Stomach smooth muscle (tissue), 2 donors: Measurements from ENCODE around the gene SDHA.
"Not testable (repeated sequence)": the region's sequence is repeated elsewhere in the genome, so short reads cannot be mapped to it uniquely, and the experiment has no call there.

Experiments used
- H3K27ac ChIP-seq: one replicate; pipeline ENCODE4 v1.7.0; 2013; ENCODE audit warnings: mild to moderate bottlenecking, low read length, inconsistent platforms
- H3K27me3 ChIP-seq, 2 donors: one replicate each; pipeline ENCODE4 v1.7.0; 2013; ENCODE audit warnings: low read length in 2 of 2; ENCODE audit not compliant: insufficient read depth in 2 of 2, control insufficient read depth in 1 of 2
- H3K36me3 ChIP-seq, 2 donors: one replicate each; pipeline ENCODE4 v1.7.0; 2013; ENCODE audit warnings: low read length in 2 of 2; ENCODE audit not compliant: control insufficient read depth in 2 of 2, insufficient read depth in 2 of 2
- H3K4me1 ChIP-seq: one replicate; pipeline ENCODE4 v1.7.0; 2013; ENCODE audit warnings: low read length; ENCODE audit not compliant: control insufficient read depth, insufficient read depth
- H3K4me3 ChIP-seq, 2 donors: one replicate each; pipeline ENCODE4 v1.7.0; 2013; ENCODE audit warnings: low read length in 2 of 2
- H3K9ac ChIP-seq, 2 donors: one replicate each; pipeline ENCODE4 v1.7.0; 2013; ENCODE audit warnings: low read length in 2 of 2, mild to moderate bottlenecking in 1 of 2
- H3K9me3 ChIP-seq, 2 donors: one replicate each; pipeline ENCODE4 v1.7.0; 2013; ENCODE audit warnings: low read length in 2 of 2; ENCODE audit not compliant: control insufficient read depth in 2 of 2
- donor health status: healthy.
- donor health status: Pancreatic carcinoma.

The SDHA gene

GRCh38 chr5:191949-192690, 26.0 kb upstream of the SDHA start:
- Histone ChIP-seq H3K9me3 (no peaks in the 10 kb centered on the region), H3K9ac (no peak overlapping the region), H3K4me1 (peaks cover 28% of the 10 kb centered on the region), H3K4me3 (peak overlapping the region in 1 of 2 donors; percentile 66), H3K36me3 (no peaks in the 10 kb centered on the region), H3K27me3 (no peaks in the 10 kb centered on the region), H3K27ac (no peak overlapping the region)

GRCh38 chr5:192691-192969, 25.5 kb upstream of the SDHA start:
- Histone ChIP-seq H3K4me3 (no peak overlapping the region), H3K27me3 (no peaks in the 10 kb centered on the region), H3K9ac (no peak overlapping the region), H3K27ac (no peak overlapping the region), H3K4me1 (peaks cover 28% of the 10 kb centered on the region), H3K36me3 (no peaks in the 10 kb centered on the region), H3K9me3 (no peaks in the 10 kb centered on the region)

- H3K4me3 ChIP-seq = no peak overlapping the region
- H3K27ac ChIP-seq = no peak overlapping the region
- no peaks in the 10 kb centered on the region for H3K36me3 ChIP-seq
- no peaks in the 10 kb centered on the region for H3K27me3 ChIP-seq
- no peak overlapping the region for H3K9ac ChIP-seq
- H3K9me3 ChIP-seq = no peaks in the 10 kb centered on the region
- peaks cover 24% of the 10 kb centered on the region for H3K4me1 ChIP-seq
Observed at GRCh38 chr5:192970-193831, 24.9 kb upstream of the SDHA start.

GRCh38 chr5:194102-194501, 24.0 kb upstream of the SDHA start:
- no peaks in the 10 kb centered on the region for H3K9me3 ChIP-seq
- no peak overlapping the region for H3K27ac ChIP-seq
- no peak overlapping the region for H3K9ac ChIP-seq
- H3K4me3 ChIP-seq = no peak overlapping the region
- H3K27me3 ChIP-seq = no peaks in the 10 kb centered on the region
- peaks cover 18% of the 10 kb centered on the region for H3K4me1 ChIP-seq
- no peaks in the 10 kb centered on the region for H3K36me3 ChIP-seq

- no peak overlapping the region for H3K27ac ChIP-seq
- no peaks in the 10 kb centered on the region for H3K36me3 ChIP-seq
- H3K4me1 ChIP-seq = peaks cover 18% of the 10 kb centered on the region
- no peaks in the 10 kb centered on the region for H3K27me3 ChIP-seq
- H3K4me3 ChIP-seq = no peak overlapping the region
- no peak overlapping the region for H3K9ac ChIP-seq
- no peaks in the 10 kb centered on the region for H3K9me3 ChIP-seq
Observed at GRCh38 chr5:194603-195209, 23.4 kb upstream of the SDHA start.

GRCh38 chr5:195401-196160, 22.5 kb upstream of the SDHA start:
- Histone ChIP-seq H3K4me3 (no peak overlapping the region), H3K9ac (no peak overlapping the region), H3K9me3 (no peaks in the 10 kb centered on the region), H3K27ac (no peak overlapping the region), H3K27me3 (no peaks in the 10 kb centered on the region), H3K4me1 (peaks cover 14% of the 10 kb centered on the region), H3K36me3 (no peaks in the 10 kb centered on the region)

GRCh38 chr5:196350-196749, 21.8 kb upstream of the SDHA start:
- Histone ChIP-seq H3K36me3 (no peaks in the 10 kb centered on the region), H3K9ac (no peak overlapping the region), H3K27me3 (no peaks in the 10 kb centered on the region), H3K4me1 (peaks cover 6% of the 10 kb centered on the region), H3K9me3 (no peaks in the 10 kb centered on the region), H3K27ac (no peak overlapping the region), H3K4me3 (no peak overlapping the region)

- H3K36me3 ChIP-seq, H3K4me3 ChIP-seq, H3K27ac ChIP-seq, H3K27me3 ChIP-seq, H3K9ac ChIP-seq, H3K4me1 ChIP-seq, H3K9me3 ChIP-seq: not testable (repeated sequence)
Observed at GRCh38 chr5:197031-197430, 21.1 kb upstream of the SDHA start.

GRCh38 chr5:197892-198489, 20.1 kb upstream of the SDHA start:
- Histone ChIP-seq H3K27ac (no peak overlapping the region), H3K9me3 (no peaks in the 10 kb centered on the region), H3K4me1 (no peaks in the 10 kb centered on the region), H3K36me3 (peaks cover 0 to 2% of the 10 kb centered on the region in 2 donors), H3K4me3 (no peak overlapping the region), H3K9ac (no peak overlapping the region), H3K27me3 (no peaks in the 10 kb centered on the region)

GRCh38 chr5:198516-199196, 19.5 kb upstream of the SDHA start:
- H3K9me3 ChIP-seq = no peaks in the 10 kb centered on the region
- H3K36me3 ChIP-seq = peaks cover 6 to 7% of the 10 kb centered on the region in 2 donors
- no peak overlapping the region for H3K27ac ChIP-seq
- no peak overlapping the region for H3K9ac ChIP-seq
- H3K4me1 ChIP-seq = no peaks in the 10 kb centered on the region
- H3K4me3 ChIP-seq = no peak overlapping the region
- no peaks in the 10 kb centered on the region for H3K27me3 ChIP-seq
